NCI-H2107 (cell line): ENCODE measurements around the gene ANKS6.

Source experiments
- DNase-seq: peaks from one replicate; lab custom pipeline; 2025; lab: John Stamatoyannopoulos, UW

Gene ANKS6

DNA sequence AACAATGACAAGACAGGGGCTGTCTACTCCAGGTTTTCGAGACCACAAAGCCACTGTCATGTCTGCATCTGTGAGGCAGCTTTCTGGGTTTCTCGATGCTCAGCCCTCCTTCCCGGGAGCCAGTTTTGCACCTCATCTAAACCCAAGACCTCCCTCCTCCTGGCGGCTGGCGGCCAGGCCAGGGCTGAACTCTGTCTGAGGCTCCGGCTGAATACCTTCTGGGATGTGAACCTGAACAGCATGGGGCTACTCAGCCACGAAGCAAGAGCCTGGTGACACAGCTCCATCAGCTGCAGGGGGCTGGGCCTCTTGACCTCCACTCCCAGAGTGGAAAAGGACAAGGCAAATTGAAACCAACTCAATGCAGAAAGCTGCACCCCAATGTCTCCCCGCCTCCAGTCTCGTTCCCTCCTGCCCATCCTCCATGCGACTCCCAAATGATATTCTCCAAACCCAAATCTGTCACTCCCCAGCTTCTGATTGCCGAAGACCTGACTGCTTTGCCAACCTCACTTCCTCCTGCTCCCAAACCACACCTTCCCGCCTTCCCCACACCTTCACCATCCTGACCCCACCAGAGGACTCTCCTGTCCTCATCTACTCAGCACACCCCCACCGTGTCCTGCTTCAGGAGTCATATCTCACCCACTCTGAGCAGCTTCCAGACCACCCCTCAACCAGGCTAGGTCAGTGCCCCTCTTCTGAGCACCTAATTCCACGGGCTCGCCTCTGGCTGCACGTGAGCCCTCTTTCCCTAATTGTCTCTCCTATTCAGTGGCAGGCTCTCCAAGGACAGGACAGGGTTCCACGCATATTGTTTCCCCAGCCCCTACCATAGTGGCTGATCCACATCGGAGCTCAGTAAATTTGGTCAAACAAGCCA, 4.5 kb downstream of the ANKS6 start:
- DNase-seq = no peak

DNA sequence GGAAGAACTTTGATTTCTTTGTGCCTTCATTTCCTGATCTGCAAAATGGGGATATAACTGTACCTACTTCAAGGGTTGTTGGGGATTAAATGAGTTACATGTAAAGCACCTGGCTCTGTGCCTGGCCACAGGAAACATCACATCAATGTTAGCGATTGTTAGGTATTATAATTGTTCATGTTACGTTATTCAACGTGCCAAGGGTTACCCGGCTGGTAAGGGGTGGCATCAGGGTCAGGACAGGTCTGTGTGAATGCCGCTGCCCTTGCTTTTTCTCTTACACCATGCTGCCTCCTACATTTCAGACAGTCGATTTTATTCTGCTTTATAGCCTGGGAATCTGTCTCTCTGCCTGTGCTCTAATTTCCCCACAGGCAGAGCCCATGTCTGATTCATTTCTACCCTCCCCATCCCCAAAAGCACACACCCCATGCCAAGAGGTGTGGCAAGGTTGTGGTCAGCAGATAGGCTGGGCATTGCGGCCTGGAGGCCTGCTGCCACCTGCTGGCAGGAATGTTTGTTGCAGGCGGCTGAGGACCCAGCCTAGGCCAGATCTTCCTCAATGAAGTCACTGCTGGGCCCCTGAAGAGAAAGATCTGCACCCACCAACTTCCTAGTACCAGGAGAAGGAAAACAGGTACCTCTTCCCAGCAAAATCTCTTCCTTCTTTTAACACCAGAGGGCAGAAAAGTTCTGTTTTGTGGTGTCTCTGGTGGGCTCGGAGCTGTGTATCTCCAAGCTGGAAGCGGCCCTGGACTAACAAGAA, 5.3 kb downstream of the ANKS6 start:
- no peak for DNase-seq

DNA sequence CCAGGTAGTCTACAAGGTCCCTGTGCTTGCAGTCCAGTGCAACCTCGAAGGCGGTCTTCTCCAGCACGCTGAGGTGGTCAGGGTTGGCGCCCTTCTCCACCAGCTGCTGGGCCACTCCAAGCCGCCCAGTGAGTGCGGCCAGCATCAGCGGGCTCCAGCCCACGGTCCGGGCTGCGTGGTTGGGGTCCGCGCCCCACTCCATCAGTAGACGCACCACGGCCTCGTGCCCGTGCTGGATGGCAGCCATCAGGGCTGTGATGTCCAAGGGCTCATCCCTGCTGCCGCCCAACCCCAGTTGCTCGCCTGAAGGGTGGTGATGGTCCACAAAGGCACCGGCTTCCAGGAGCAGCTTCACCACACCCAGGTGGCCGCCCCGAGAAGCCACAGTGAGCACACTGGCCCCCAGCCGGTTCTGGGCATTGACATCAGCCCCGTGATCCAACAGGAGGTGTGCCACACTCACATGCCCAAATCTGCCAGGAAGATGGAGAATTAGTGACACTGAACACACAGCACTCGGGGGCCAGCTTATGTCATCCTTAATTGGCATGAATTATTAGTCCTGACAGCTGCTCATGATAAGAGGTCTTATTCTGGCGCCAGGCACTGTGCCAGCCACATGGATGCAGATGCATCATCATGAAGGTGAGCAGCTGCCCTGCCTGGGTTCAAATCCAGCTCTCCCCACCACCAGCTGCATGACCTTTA, 6.1 kb downstream of the ANKS6 start:
- no peak for DNase-seq

DNA sequence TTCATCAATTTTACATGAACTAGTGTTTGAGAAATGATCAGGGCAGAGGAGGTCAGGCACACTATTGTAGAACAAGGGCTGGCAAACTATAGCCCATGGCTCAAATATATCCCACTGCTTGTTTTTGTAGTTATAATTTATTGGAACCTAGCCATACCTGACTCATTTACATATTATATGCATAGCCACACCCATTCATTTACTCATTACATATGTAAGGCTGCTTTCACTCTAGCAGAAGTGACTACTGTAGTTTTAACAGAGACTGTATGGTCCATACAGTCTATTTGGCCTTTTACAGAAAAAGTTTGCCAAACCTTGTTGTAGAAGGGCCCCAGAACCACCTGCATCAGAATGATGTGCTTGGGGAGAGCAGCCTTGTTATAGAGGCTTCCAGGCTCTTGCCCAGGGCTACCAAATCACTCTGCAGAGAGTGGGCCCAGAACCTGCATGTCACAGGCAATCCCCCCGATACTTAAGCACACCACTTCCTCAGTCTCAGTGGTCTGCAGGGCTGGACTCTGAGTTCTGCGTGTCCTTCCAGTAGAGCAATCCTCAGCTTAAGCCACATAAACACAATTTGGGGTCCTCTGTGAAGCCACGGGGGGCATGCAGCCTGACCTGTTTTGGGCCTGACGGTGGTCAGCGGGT, 6.7 kb downstream of the ANKS6 start:
- no peak for DNase-seq

DNA sequence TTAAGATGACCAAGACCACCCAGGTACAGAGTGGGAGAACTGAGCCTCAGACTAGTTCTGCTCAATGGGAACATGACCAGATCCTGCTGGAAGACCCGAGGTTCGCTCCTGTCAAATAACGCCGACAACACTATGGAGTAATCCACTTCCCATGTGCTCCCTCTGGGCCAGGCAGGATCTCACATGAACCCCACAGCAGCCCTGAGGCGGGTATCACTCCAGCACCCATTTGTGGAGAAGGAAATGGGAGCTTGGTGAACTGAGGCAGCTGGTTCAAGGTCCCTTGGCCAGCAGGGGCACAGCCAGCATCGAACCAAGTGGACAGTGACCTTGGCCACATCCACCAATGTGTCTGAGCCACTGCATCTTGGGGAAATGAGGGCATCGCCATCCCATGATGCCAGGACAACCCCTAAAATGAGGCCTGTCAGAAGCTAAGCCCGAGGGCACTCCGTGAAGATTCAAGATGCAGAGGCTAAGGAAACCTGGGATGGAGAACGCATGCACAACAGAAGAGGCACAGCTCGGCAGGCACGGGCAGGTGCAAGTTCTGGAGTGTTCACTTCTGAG, 8.5 kb downstream of the ANKS6 start:
- no peak for DNase-seq

DNA sequence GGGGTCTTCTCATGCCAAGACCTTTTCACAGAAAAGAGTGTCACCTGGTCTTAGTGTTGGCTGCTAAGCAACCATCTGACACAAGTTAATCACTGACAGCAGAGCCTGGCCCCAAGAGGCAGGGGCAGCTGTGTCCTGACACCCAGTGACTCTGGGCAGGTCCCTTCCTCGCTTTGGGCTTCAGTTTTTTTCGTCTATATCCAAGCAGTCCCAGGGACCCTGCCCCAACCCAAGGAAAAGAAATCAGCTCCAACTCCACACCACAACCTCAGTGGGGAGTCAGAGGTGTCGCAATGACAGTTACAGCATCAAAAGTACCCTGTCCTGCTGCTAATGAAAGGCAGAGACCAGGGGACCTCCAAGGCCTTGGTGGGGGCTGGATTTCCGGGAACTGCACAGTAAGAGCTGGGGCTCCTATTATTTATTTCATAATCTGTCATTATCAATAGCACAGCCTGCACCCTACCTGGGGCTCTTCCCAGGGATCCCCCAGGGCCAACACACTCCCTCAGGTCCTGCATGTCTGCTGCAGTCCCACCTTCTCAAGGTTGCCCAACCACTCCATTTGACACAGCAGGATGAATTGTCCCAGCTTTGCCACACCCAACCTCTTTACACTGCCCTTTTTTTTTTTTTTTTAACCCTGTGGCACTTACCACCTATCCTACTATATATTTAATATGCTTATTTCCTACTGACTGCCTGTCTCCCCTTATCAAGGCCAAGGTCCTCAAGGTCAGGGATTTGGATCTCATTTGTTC, 9.4 kb downstream of the ANKS6 start:
- no peak for DNase-seq

DNA sequence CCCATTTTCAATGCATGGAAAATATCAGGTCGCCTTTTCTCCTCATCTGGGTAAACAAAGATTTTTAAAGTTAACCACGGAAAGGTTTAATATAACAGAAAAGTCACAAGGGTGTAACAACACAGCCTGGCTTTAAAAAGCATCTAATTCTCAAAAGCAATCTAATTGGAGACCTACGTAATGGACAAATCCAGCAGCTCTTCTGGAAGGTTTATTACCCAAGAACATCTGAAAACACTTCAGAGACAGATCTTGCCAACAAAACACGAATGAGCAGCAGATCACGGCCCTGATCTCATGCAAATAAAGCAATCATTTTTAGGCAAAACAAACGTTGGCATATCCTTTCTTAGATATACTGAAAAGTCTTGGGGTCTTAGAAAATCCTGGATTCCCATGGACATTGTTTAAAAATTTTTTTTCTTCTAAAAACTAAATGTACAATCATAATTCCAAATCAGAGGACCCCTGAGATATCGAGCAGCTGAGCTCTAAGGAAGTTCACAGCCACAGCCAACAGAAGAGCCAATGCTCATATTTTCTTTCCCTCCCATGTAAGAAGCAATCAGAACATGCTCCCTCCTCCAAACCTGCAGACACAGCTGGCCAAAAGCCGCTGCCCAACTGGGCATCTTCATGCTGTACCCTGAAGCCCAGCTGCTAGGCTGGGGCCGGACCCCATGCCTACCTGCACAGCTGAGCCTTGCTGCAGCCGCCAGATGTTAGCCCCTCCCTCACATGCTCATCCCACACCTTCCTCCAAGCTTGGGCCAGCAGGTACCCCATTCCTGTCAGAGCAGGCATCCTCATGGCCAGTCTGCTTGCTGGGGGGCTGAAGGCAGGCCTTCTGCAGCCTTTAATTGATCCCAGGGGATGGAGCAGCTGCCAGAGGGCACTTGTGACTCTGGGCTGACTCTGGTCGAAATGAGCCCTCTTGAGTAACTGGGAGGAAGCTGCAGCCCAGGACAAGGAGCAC, 11.2 kb downstream of the ANKS6 start:
- no peak for DNase-seq

DNA sequence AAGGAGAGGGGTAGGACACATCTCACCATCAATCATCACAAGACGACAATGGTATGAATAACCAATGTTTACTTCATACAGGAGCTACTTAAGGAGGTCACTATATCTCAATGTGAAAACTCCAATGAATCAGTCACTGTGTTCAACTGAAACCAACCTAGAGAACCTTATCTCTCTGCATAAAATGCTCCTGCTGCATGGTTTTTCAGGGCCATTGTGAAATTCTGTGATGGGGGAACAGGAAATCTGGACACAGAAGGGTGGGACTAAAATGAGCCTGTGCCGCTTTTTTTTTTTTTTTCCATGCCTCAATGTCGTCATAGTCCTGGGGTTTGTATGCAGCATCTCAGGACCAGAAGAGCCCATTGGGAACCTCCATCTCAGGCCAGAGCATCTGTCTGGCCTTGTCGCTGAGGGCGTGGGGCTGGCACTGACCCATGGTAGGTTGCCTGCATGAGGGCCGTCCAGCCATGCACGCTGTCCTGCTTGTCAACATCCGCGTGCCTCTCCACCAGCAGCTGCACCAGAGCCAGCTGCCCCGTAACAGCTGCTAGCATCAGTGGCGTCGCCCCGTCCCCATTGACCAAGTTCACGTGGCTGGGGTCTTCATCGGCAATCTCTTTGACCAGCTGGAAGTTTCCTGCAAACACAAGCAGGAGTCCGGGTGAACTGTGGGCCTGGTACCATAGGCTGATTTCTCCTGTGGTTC, 12.7 kb downstream of the ANKS6 start:
- no peak for DNase-seq

DNA sequence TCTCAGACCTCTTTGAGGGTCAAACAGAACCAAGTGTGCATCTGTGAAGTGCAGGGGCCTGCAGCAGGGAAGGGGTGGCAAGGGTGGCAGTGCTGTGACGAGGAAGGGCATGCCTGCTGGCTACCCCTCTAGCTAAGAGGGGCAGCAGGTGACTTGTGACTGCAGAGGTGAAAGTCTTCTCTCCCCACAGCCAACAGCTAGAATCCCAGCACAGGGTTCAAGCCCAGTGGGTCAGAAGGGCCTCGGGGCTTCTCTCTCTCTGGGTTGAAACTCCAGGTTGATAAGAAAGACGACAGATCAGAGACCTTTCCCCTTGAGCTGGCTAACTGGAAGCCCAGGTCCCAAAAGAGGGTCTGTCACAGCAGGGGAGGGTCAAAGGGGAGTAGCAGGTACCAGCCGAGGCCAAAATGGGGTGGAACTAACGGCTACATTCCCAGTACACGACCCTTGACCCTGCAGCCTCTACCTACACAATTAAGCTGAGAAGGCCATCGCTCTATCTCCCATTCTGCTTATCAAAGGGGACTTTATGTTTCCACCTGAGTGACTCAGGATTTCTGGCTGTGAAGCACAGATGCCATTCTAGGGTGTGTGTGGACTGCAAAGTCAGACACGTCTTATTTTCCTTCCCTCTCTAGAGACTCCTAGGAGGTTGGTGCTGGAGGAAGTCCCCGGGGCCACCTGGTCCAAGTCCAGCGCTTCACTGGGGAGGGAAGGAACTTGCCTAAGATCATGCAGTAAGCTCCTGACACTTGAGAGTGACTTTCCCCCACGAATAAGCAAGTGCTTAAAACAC, 14.6 kb downstream of the ANKS6 start:
- no peak for DNase-seq

DNA sequence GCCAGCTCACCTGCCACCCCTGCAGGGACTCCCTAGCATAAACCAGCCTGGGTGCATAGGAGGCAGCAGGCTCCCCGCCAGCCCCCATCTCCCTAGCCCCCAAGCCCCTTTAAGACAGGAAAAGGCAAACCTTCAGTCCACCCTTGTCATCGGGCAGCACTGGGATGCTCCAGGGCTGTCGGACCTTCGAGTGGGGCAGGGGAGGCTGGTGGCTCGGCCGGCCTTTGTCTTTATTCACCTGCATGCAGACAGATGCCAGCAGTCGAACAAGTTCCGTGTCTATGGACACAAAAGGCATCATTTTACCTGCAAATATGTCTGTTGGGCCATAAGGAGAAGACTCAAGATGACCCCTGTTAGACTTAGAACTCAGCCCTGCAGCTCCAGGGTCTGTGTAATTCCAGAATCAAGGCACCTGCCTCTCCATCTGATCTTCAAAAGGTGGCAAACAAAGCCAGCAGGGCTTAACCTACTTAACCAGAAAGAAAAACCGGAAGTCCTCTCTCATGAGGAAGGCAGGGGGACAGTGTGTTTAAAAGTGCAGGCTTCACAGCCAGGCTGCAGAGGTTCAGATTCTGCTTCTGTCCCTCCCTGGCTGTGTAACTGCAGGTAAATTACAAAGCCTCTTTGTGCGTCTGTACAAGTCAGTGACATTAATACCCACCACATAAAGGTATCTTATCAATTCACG, 16.2 kb downstream of the ANKS6 start:
- DNase-seq = no peak

DNA sequence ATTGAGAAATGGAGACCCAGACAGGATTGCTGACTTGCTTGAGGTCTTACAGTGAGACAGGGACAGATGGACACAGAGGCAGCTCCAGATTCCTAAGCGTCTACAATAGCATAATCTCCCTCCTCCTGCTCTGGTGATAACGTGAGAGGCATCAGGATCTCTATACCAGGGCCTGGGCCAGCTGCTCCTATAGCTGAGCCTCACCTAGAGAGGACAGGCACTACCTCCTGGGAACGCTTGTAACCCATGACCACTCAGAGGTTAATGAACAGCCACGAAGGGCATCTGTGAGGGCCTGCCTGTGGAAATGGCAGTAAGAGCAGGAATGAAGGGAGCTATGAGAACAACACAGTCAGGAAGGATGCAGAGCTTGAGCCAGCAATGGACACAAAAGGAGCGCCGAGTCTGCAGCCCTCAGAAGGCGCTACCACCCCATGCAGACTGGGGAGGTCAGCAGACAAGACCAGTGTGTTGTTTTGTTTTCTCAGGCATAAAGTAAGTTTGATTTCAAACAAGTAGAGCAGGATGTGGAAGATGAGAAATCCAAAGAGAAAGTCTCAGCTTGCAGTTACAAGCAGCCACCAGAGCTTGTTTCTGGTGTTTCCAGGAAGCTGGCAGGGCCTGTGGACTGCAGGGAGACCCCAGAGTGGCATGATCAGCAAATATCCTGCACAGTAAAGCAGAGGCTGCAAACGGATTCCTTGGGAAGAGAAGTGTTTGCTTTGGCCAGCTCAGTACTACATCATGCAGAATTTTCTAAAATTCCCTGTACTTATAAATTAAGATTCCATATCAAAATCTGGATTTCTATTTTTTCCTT, 17.4 kb downstream of the ANKS6 start:
- no peak for DNase-seq

DNA sequence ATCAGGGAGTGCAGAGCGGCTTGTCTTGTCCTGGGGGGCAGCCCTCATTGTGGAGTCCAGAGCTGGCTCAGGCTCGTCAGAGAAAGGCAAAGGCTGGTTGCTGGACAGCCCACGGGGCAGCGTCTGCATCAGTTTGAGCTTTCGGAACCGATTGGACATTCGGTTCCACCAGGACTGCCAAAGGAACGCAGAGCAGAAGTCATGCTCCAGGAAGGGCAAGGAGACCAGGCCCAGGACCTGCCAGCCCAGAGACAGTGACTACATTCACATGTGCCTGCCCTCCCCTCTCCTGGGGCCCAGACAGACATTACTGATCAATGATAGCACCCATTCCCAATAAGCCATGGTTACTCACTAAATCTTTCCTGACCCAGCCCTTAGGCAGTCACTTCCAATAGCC, 18.1 kb downstream of the ANKS6 start:
- DNase-seq = no peak

DNA sequence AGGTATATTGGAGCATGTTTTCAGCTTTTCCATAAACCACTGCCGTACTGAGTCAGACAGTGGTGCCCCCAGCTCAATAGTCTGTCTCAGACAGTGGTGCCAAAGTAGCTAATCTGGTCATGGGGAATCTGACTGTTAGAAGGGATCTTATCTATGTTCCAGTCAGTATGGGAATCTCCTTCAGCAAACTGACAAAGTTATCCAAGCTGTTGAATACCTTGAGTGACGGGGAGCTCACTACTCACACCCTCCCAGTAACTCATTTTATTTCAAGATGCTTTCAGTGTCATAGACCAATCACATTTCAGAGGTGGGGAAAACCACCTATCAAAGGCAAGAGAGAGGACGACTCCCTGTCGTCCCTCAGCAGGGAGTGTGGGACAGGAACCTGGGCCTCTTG, 18.7 kb downstream of the ANKS6 start:
- DNase-seq = no peak

DNA sequence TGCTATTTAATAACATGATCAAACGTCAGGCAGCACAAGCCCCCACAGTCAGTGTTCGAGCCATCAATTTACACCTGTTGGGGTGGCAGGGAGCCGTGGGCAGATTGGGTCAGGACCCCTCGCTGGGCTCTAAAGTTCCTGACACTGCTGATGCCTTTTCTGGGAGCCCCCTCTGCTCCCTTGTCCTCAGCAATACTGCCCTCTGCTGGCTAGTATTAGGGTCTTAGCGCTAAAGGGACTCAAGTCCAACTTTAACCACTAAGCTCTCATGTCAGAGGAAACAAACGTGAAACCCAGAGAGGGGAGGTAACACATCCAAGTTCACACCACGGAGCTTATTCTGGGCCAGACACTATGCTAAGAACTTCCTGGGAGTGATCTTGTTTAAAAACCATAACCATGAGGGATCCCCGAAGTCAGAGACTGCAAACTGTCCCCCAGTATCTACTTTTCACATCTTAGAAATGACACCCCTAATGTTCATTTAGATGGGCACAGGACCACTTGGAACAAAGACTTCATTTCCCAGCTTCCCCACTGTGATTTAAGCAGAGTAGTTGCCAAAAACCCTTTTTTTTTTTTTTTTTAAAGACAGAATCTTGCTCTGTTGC, 20.4 kb downstream of the ANKS6 start:
- DNase-seq = no peak

DNA sequence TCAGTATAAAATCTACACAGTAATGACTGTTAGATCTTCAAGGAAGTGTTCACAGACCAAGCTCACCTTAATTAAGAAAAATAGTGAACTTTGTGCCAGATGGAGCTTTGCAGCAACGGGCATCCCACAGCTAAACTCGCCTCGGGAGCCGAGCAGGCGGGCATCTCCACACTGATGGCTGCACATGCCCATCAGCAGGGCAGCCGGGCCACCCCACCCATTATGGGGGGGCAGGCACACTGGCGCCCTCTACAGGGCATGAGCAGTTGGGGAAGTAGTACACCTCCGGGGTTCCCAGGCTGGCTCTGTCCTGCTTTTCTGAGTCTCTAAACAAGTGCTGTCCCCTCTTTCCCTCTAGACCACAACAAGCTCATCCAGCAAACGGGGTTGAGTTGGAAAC, 21.6 kb downstream of the ANKS6 start:
- no peak for DNase-seq

DNA sequence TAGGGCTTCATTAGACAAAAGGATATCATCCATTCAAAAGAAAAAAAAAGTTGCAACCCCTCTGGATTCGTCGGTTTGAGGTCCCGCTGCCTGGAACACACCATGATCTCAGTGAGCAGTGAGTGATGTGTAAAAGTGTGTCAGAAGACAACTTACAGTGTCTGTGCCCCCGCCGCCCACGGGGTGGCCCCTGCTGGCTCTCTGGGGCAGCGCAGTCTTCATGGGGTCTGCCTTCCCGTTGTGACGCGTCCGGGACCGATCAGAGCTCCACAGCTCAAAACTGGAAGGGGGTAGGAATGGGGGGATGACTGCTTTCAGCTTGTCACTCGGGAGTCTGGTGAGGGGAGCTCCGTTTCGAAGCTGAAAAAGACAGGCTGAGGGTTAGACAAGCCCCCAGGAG, 22.6 kb downstream of the ANKS6 start:
- no peak for DNase-seq
